ENCODE measurements around the gene HELB. TPM values are rescaled to one million over a fixed set of nuclear protein-coding genes. Genes with fewer than 3 reads are reported as not detected.

Gene HELB
- total and polyA plus RNA-seq, 3 experiments from 2014 or later = 13.8 to 29.4 (median 14.2) TPM

DNA sequence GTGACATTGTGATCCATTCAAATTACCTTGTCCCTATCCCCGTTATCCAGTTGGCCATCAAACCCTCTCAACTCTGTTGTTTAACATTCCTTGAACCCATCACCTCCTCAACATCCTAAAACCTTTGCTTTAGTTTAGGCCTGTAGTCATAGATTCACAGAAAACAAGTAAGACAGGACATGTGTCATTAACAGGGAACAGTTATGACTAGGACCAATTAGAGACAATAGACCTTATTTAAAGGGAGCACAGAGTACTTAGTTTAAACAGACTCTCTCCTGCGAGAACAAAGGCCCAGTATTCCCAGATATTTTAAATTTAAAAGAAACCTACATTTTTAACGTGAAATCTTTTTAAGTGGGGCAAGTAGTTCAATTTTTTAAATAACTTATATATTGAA lies 20.0 kb upstream of the HELB start:
- no peak for DNase-seq
- CTCF ChIA-PET = interaction anchor here (1.3 kb wide), 1 partner anchor 20 kb away, joined by 3 read pairs; the partner anchor contains the start of gene HELB
- Mint-ChIP-seq H3K36me3 (peaks cover 0 to 6% (median 6%) of the 10 kb centered on the region in 3 donors), H3K4me1 (peaks cover 31 to 65% (median 62%) of the 10 kb centered on the region in 3 donors), H3K9me3 (peaks cover 0 to 3% (median 2%) of the 10 kb centered on the region in 5 donors), H3K27me3 (peaks cover 0 to 2% of the 10 kb centered on the region in 2 donors), H3K4me3 (no peak overlapping the region), H3K27ac (no peak overlapping the region)
- POLR2A ChIA-PET = no interaction called here
- Histone ChIP-seq H3K9me3 (ENCODE audit: low read length) (no peaks in the 10 kb centered on the region), H3K27me3 (ENCODE audit: insufficient read depth, low read length, poor library complexity, severe bottlenecking) (no peaks in the 10 kb centered on the region), H3K4me3 (ENCODE audit: low read length) (no peak overlapping the region), H3K4me1 (ENCODE audit: insufficient read depth, low read length) (peaks cover 54% of the 10 kb centered on the region), H3K36me3 (ENCODE audit: insufficient read depth, low read length) (no peaks in the 10 kb centered on the region), H3K27ac (ENCODE audit: low read depth, low read length) (no peak overlapping the region)

DNA sequence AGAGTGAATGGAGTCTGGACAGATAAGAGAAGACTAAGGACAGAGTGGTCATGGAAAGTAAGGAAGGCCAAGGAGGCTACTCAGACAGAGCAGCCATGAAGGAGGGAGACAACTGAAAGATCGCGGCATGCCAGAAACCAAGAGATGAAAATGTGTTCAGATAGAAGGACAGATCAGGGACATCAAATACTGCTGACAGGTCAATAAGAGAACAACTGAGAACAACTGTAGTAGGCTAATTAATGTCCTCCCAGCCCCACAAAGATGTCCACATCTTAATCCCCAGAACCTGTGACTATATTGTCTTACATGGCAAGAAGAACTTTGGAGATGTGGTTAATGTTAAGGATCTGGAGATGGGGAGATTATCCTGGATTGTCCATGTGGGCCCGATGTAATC lies 15.0 kb upstream of the HELB start:
- H3K4me1 ChIP-seq (ENCODE audit: insufficient read depth, low read length) = peaks cover 83% of the 10 kb centered on the region
- no peak overlapping the region for H3K27ac ChIP-seq (ENCODE audit: low read depth, low read length)
- peak overlapping the region; percentile 69 to 93 (median 80) for H3K27ac Mint-ChIP-seq
- ChIA-PET POLR2A (no interaction called here), CTCF (no interaction called here)
- no peaks in the 10 kb centered on the region for H3K36me3 ChIP-seq (ENCODE audit: insufficient read depth, low read length)
- no peaks in the 10 kb centered on the region for H3K9me3 Mint-ChIP-seq
- no peak for DNase-seq
- no peaks in the 10 kb centered on the region for H3K9me3 ChIP-seq (ENCODE audit: low read length)
- H3K27me3 Mint-ChIP-seq = peaks cover 0 to 2% of the 10 kb centered on the region in 2 donors
- H3K4me3 ChIP-seq (ENCODE audit: low read length) = no peak overlapping the region
- H3K4me3 Mint-ChIP-seq = peak overlapping the region; percentile 5 to 82 (median 70)
- H3K36me3 Mint-ChIP-seq = peaks cover 0 to 6% (median under 1%) of the 10 kb centered on the region in 3 donors
- peaks cover 61 to 89% (median 86%) of the 10 kb centered on the region in 3 donors for H3K4me1 Mint-ChIP-seq
- H3K27me3 ChIP-seq (ENCODE audit: insufficient read depth, low read length, poor library complexity, severe bottlenecking) = no peaks in the 10 kb centered on the region

DNA sequence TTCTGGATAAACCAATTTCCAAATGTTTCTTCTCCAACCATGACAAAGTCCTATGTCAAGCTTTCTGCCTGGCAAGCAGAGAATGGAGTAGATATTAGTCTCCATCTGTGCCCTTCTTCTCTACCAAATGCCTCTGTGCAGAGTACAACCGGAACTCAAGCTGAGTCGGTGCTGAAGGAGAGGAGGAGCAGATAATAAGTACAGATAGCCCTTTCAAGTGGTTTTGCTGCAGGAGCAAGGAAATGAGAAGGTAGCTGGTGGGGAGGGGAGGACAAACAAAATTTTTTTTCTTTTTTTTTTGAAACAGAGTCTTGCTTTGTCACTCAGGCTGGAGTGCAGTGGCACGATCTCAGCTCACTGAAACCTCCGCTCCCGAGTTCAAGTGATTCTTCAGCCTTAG lies 14.2 kb upstream of the HELB start:
- Mint-ChIP-seq H3K36me3 (peaks cover 0 to 2% (median 0%) of the 10 kb centered on the region in 3 donors), H3K27ac (peak overlapping the region; percentile 65 to 93 (median 80)), H3K9me3 (no peaks in the 10 kb centered on the region), H3K4me3 (peak overlapping the region; percentile 46 to 82 (median 70)), H3K27me3 (peaks cover 0 to 2% of the 10 kb centered on the region in 2 donors), H3K4me1 (peaks cover 65 to 93% (median 93%) of the 10 kb centered on the region in 3 donors)
- Histone ChIP-seq H3K27me3 (ENCODE audit: insufficient read depth, low read length, poor library complexity, severe bottlenecking) (no peaks in the 10 kb centered on the region), H3K36me3 (ENCODE audit: insufficient read depth, low read length) (no peaks in the 10 kb centered on the region), H3K27ac (ENCODE audit: low read depth, low read length) (no peak overlapping the region), H3K9me3 (ENCODE audit: low read length) (no peaks in the 10 kb centered on the region), H3K4me1 (ENCODE audit: insufficient read depth, low read length) (peaks cover 90% of the 10 kb centered on the region), H3K4me3 (ENCODE audit: low read length) (no peak overlapping the region)
- POLR2A ChIA-PET = interaction anchor here (0.7 to 1.1 kb wide), 4 partner anchors 9 to 52 kb away, joined by 3 to 26 read pairs (median 4); partner anchors contain the start of gene HELB
- CTCF ChIA-PET = interaction anchor here (0.9 to 1.2 kb wide), 5 partner anchors 9 to 33 kb away, joined by 3 to 7 read pairs (median 3); partner anchors contain the start of gene HELB
- DNase-seq = peak; percentile 9 to 88 (median 77)

DNA sequence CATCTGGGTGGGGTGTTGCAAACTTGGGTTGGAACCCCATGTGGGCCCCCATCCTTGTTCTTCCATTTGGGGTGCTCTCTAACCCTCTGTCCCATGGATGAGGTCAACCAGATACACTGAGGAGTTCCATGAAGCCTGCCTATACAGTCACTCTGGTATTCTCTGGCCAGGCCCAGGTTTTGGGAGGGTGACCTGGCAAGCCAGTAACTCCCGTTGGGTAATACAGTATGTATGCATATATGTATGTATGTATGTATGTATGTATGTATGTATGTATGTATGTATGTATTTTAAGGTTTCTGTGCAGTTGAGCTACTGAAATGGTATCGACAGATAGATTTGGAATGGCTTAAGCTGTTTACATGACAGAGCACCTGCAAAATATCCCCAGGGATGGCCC lies 12.8 kb upstream of the HELB start:
- no peak for DNase-seq
- CTCF ChIA-PET = interaction anchor here (1.1 to 2.2 kb wide), 3 partner anchors 13 to 119 kb away, joined by 3 to 6 read pairs (median 3); partner anchors contain the start of genes HELB and TMBIM4
- no peak overlapping the region for H3K27ac ChIP-seq (ENCODE audit: low read depth, low read length)
- peaks cover 80% of the 10 kb centered on the region for H3K4me1 ChIP-seq (ENCODE audit: insufficient read depth, low read length)
- no peaks in the 10 kb centered on the region for H3K27me3 ChIP-seq (ENCODE audit: insufficient read depth, low read length, poor library complexity, severe bottlenecking)
- no peak overlapping the region for H3K4me3 ChIP-seq (ENCODE audit: low read length)
- POLR2A ChIA-PET = interaction anchor here (0.7 to 1.3 kb wide), 2 partner anchors 11 to 13 kb away, joined by 3 to 4 read pairs; partner anchors contain the start of gene HELB
- Mint-ChIP-seq H3K9me3 (no peaks in the 10 kb centered on the region), H3K4me1 (peaks cover 67 to 89% (median 83%) of the 10 kb centered on the region in 3 donors), H3K36me3 (peaks cover 0 to 2% (median 0%) of the 10 kb centered on the region in 3 donors), H3K4me3 (peak overlapping the region in 3 of 7 donors; percentile 46 to 74 (median 73)), H3K27me3 (peaks cover 0 to 4% of the 10 kb centered on the region in 2 donors), H3K27ac (peak overlapping the region in 7 of 8 donors; percentile 55 to 80 (median 73))
- no peaks in the 10 kb centered on the region for H3K9me3 ChIP-seq (ENCODE audit: low read length)
- no peaks in the 10 kb centered on the region for H3K36me3 ChIP-seq (ENCODE audit: insufficient read depth, low read length)

DNA sequence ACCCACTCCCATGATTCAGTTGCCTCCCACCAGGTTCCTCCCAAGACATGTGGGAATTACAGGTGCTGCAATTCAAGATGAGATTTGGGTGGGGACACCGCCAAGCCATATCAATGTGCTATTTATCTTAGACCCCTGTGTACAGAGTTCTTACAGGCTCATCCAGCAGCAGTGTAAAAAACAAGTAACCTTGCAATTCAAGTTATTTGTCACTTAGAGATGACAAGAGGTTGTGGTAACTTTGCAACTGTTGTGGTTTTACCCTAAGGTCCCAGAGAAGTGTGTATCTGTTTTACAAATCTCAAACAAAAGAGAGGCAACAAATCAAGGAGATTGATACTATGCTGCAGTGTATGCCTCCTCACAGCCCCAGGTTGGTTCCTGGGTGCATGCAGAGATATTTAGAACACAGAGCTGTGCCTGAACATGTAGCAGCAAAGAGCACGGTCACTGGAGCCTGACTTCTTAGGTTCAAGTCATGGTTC lies 11.5 kb upstream of the HELB start:
- Mint-ChIP-seq H3K36me3 (peaks cover 0 to 2% (median 0%) of the 10 kb centered on the region in 3 donors), H3K4me3 (peak overlapping the region; percentile 20 to 70 (median 56)), H3K27ac (peak overlapping the region; percentile 55 to 94 (median 74)), H3K4me1 (peaks cover 62 to 85% (median 78%) of the 10 kb centered on the region in 3 donors), H3K27me3 (peaks cover 0 to 4% of the 10 kb centered on the region in 2 donors), H3K9me3 (no peaks in the 10 kb centered on the region)
- peak overlapping the region; percentile 16 for H3K4me3 ChIP-seq (ENCODE audit: low read length)
- peaks cover 73% of the 10 kb centered on the region for H3K4me1 ChIP-seq (ENCODE audit: insufficient read depth, low read length)
- POLR2A ChIA-PET = interaction anchor here (1.1 kb wide), 1 partner anchor 12 kb away, joined by 10 read pairs; the partner anchor contains the start of gene HELB
- H3K36me3 ChIP-seq (ENCODE audit: insufficient read depth, low read length) = no peaks in the 10 kb centered on the region
- H3K9me3 ChIP-seq (ENCODE audit: low read length) = no peaks in the 10 kb centered on the region
- no peaks in the 10 kb centered on the region for H3K27me3 ChIP-seq (ENCODE audit: insufficient read depth, low read length, poor library complexity, severe bottlenecking)
- H3K27ac ChIP-seq (ENCODE audit: low read depth, low read length) = no peak overlapping the region
- CTCF ChIA-PET = interaction anchor here (0.6 to 2.2 kb wide), 3 partner anchors 12 to 48 kb away, joined by 3 to 6 read pairs (median 3); partner anchors contain the start of gene HELB
- DNase-seq = peak in 3 of 5 donors; percentile 48 to 61 (median 51)

DNA sequence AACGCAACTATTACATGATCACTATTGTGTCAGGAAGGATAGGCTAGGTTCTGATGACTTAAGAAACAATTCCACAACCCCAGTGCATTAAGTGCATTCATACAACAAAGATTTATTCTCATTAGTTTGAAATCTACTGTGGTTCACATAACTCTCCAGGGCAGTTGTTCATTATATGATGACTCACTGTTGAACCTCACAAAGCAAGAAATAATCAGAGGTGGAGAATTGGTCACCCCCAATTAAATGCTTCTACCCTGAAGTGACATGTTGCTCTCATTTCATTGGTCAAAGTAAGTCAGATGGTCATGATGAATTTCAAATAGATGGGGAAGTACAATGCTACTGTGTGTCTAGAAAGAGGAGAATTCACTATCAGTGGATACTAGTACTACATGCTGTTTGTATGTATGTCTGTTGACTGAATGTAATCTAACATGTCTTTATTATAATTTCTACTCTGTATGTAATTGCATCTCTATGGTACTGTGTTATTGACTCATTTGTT lies 6.1 kb upstream of the HELB start:
- H3K4me3 ChIP-seq (ENCODE audit: low read length) = no peak overlapping the region
- CTCF ChIA-PET = no interaction called here
- peaks cover 32% of the 10 kb centered on the region for H3K4me1 ChIP-seq (ENCODE audit: insufficient read depth, low read length)
- H3K9me3 Mint-ChIP-seq = no peaks in the 10 kb centered on the region
- no peaks in the 10 kb centered on the region for H3K9me3 ChIP-seq (ENCODE audit: low read length)
- POLR2A ChIA-PET = no interaction called here
- peaks cover 30 to 55% (median 50%) of the 10 kb centered on the region in 3 donors for H3K4me1 Mint-ChIP-seq
- no peaks in the 10 kb centered on the region for H3K36me3 ChIP-seq (ENCODE audit: insufficient read depth, low read length)
- no peaks in the 10 kb centered on the region for H3K36me3 Mint-ChIP-seq
- H3K27me3 Mint-ChIP-seq = peaks cover 0 to 3% of the 10 kb centered on the region in 2 donors
- peak overlapping the region in 1 of 7 donors; percentile 6 for H3K4me3 Mint-ChIP-seq
- H3K27me3 ChIP-seq (ENCODE audit: insufficient read depth, low read length, poor library complexity, severe bottlenecking) = no peaks in the 10 kb centered on the region
- no peak overlapping the region for H3K27ac ChIP-seq (ENCODE audit: low read depth, low read length)
- DNase-seq = no peak
- H3K27ac Mint-ChIP-seq = peak overlapping the region in 2 of 8 donors; percentile 3 to 41

DNA sequence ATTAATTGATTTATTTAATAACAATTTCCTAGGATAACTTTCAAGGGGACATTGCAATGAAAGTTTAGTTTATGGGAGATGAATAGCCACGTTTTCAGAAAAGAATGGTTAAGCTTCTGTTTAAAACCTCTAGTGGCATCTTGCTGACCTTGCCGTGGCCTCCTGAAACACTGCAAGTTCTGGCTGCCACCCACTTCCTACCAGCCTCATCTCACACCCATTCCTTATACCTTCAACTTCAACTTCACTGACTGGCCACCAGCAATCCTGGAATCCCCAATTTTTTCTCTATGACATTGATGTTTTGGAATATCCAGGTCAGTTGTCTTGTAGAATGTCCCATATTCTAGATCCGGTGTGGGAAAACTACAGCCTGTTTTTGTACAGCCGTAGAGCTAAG lies 5.2 kb upstream of the HELB start:
- CTCF ChIA-PET = no interaction called here
- POLR2A ChIA-PET = interaction anchor here (1.0 kb wide), 1 partner anchor 9 kb away, joined by 4 read pairs; no protein-coding TSS in a partner anchor
- Mint-ChIP-seq H3K27me3 (peaks cover 0 to 3% of the 10 kb centered on the region in 2 donors), H3K27ac (peak overlapping the region in 3 of 8 donors; percentile 11 to 42 (median 36)), H3K36me3 (peaks cover 0 to under 1% (median 0%) of the 10 kb centered on the region in 3 donors), H3K9me3 (no peaks in the 10 kb centered on the region), H3K4me3 (peak overlapping the region in 1 of 7 donors; percentile 62), H3K4me1 (peaks cover 29 to 53% (median 47%) of the 10 kb centered on the region in 3 donors)
- DNase-seq = no peak
- peaks cover 27% of the 10 kb centered on the region for H3K4me1 ChIP-seq (ENCODE audit: insufficient read depth, low read length)
- no peak overlapping the region for H3K27ac ChIP-seq (ENCODE audit: low read depth, low read length)
- no peaks in the 10 kb centered on the region for H3K36me3 ChIP-seq (ENCODE audit: insufficient read depth, low read length)
- no peaks in the 10 kb centered on the region for H3K27me3 ChIP-seq (ENCODE audit: insufficient read depth, low read length, poor library complexity, severe bottlenecking)
- no peaks in the 10 kb centered on the region for H3K9me3 ChIP-seq (ENCODE audit: low read length)
- no peak overlapping the region for H3K4me3 ChIP-seq (ENCODE audit: low read length)

DNA sequence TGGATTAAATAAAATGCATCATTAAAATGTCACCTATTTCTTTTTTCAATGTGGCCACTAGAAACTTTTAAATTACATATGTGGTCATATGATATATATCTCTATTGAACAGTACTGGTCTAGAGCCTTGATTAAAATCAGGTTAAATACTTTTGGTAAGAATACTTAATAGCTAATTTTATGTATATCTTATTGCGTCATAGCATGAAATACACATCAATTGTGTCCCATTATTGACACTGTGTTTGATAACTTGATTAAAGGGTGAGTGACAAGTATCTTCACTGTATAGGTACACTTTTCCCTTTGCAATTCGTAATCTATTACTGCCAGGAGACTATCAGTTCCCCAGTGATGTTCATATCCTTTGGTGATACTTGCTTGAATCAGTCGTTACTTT lies 4.4 kb upstream of the HELB start:
- Histone ChIP-seq H3K27me3 (ENCODE audit: insufficient read depth, low read length, poor library complexity, severe bottlenecking) (no peaks in the 10 kb centered on the region), H3K36me3 (ENCODE audit: insufficient read depth, low read length) (no peaks in the 10 kb centered on the region), H3K4me1 (ENCODE audit: insufficient read depth, low read length) (peaks cover 19% of the 10 kb centered on the region), H3K4me3 (ENCODE audit: low read length) (no peak overlapping the region), H3K27ac (ENCODE audit: low read depth, low read length) (no peak overlapping the region), H3K9me3 (ENCODE audit: low read length) (no peaks in the 10 kb centered on the region)
- POLR2A ChIA-PET = no interaction called here
- Mint-ChIP-seq H3K27ac (no peak overlapping the region), H3K4me1 (peaks cover 26 to 45% (median 40%) of the 10 kb centered on the region in 3 donors), H3K27me3 (peaks cover 0 to 3% of the 10 kb centered on the region in 2 donors), H3K9me3 (peaks cover 0 to 2% (median 0%) of the 10 kb centered on the region in 5 donors), H3K4me3 (no peak overlapping the region), H3K36me3 (peaks cover 0 to 8% (median 0%) of the 10 kb centered on the region in 3 donors)
- DNase-seq = no peak
- CTCF ChIA-PET = no interaction called here

Measured in CD8-positive, alpha-beta memory T cell (primary cell).